Measurements from ENCODE around the gene MYB.

Gene MYB

GRCh38 chr6:135195522-135195921 lies 14.4 kb downstream of the MYB start:
- CTCF ChIA-PET: no interaction called here
- no peak overlapping the region for H3K4me3 ChIP-seq (ENCODE audit: low read depth, low read length)
- H3K4me1 ChIP-seq (ENCODE audit: control insufficient read depth, insufficient read depth, low read length): no peaks in the 10 kb centered on the region
- peaks cover 3 to 32% of the 10 kb centered on the region in 2 experiments; a peak in 2 of 3 replicates for H3K36me3 ChIP-seq (ENCODE audit: control insufficient read depth in 2 of 2, insufficient read depth in 1 of 2, low read length in 2 of 2)
- H3K9me3 ChIP-seq (ENCODE audit: control insufficient read depth, insufficient read depth, low read depth, low read length): no peaks in the 10 kb centered on the region
- POLR2A ChIA-PET: no interaction called here
- H3K27ac ChIP-seq (ENCODE audit: extremely low read depth, low read depth, low read length): no peak overlapping the region
- TF ChIP-seq ZNF558 (tag by site-specific recombination; IDR thresholded peaks at IDR 0.05): no peak
- TF ChIP-seq ZNF449 (tag by site-specific recombination; IDR thresholded peaks at IDR 0.05): no peak
- TF ChIP-seq ZNF707 (tag by site-specific recombination; IDR thresholded peaks at IDR 0.05): no peak
- no peak for TF ChIP-seq HOXD13 (CRISPR knock-in tag; IDR thresholded peaks at IDR 0.05; ENCODE audit: borderline replicate concordance)
- TF ChIP-seq ZBTB11 (tag by site-specific recombination; conservative IDR thresholded peaks at IDR 0.05; ENCODE audit: low read depth): no peak
- no peak for TF ChIP-seq SCRT2 (tag by site-specific recombination; IDR thresholded peaks at IDR 0.05)
- no peak for TF ChIP-seq ZNF292 (tag by site-specific recombination; IDR thresholded peaks at IDR 0.05; ENCODE audit: borderline replicate concordance, low read depth)
- TF ChIP-seq ZNF654 (tag by site-specific recombination; IDR thresholded peaks at IDR 0.05; ENCODE audit: low read depth): no peak
- TF ChIP-seq ZSCAN16 (tag by site-specific recombination; IDR thresholded peaks at IDR 0.05): no peak
- TF ChIP-seq AEBP2 (tag by site-specific recombination; IDR thresholded peaks at IDR 0.05; ENCODE audit: borderline replicate concordance): no peak
- no peak for TF ChIP-seq ZNF16 (tag by site-specific recombination; IDR thresholded peaks at IDR 0.05; ENCODE audit: low read depth)
- no peak for TF ChIP-seq KLF8 (tag by site-specific recombination; IDR thresholded peaks at IDR 0.05)
- TF ChIP-seq ZNF426 (tag by site-specific recombination; IDR thresholded peaks at IDR 0.05): no peak
- no peak for TF ChIP-seq ZNF521 (tag by site-specific recombination; IDR thresholded peaks at IDR 0.05)
- no peak for TF ChIP-seq ZNF23 (tag by site-specific recombination; IDR thresholded peaks at IDR 0.05; ENCODE audit: borderline replicate concordance)
- no peak for TF ChIP-seq ZNF843 (tag by site-specific recombination; IDR thresholded peaks at IDR 0.05)

- no peak overlapping the region for H3K4me3 ChIP-seq (ENCODE audit: low read depth, low read length)
- no peaks in the 10 kb centered on the region for H3K9me3 ChIP-seq (ENCODE audit: control insufficient read depth, insufficient read depth, low read depth, low read length)
- ChIA-PET CTCF (interaction anchor here (0.5 to 1.0 kb wide), 4 partner anchors 13 to 226 kb away, joined by 3 to 4 read pairs (median 3); no protein-coding TSS in a partner anchor), POLR2A (no interaction called here)
- H3K4me1 ChIP-seq (ENCODE audit: control insufficient read depth, insufficient read depth, low read length): no peaks in the 10 kb centered on the region
- peaks cover 3 to 36% of the 10 kb centered on the region in 2 experiments; a peak in 2 of 3 replicates for H3K36me3 ChIP-seq (ENCODE audit: control insufficient read depth in 2 of 2, insufficient read depth in 1 of 2, low read length in 2 of 2)
- H3K27ac ChIP-seq (ENCODE audit: extremely low read depth, low read depth, low read length): no peak overlapping the region
- no peak for TF ChIP-seq HOXC10 (CRISPR knock-in tag; IDR thresholded peaks at IDR 0.05)
- TF ChIP-seq MZF1 (tag by site-specific recombination; IDR thresholded peaks at IDR 0.05; ENCODE audit: borderline replicate concordance): no peak
- no peak for TF ChIP-seq HIC1 (tag by site-specific recombination; IDR thresholded peaks at IDR 0.05)
- TF ChIP-seq ZNF184 (tag by site-specific recombination; IDR thresholded peaks at IDR 0.05): no peak
- TF ChIP-seq ZNF292 (tag by site-specific recombination; IDR thresholded peaks at IDR 0.05; ENCODE audit: borderline replicate concordance, low read depth): no peak
- TF ChIP-seq SP2 (tag by site-specific recombination; IDR thresholded peaks at IDR 0.05): no peak
- TF ChIP-seq KLF10 (tag by site-specific recombination; IDR thresholded peaks at IDR 0.05): no peak
- no peak for TF ChIP-seq ZNF24 (tag by site-specific recombination; IDR thresholded peaks at IDR 0.05)
Measured at GRCh38 chr6:135196739-135197510, 15.8 kb downstream of the MYB start.

Measured in HEK293 (cell line).